GM21529 (cell line): ENCODE data around the gene ZYX.
A peak's percentile ranks its signal among the peaks of the same experiment; 100 is the strongest.
"Not testable (repeated sequence)": the region's sequence is repeated elsewhere in the genome, so short reads cannot be mapped to it uniquely, and the experiment has no call there.

Experiments
- ATAC-seq: cut with Tn5 transposase; IDR thresholded peaks from one replicate; pipeline ENCODE4 v1.9.1; 2021; ENCODE audit not compliant: unreplicated experiment

Gene ZYX

GRCh38 chr7:143416565-143417149 lies 35.5 kb downstream of the ZYX start:
- ATAC-seq, result peak; percentile 77

- no peak for ATAC-seq
Measured at GRCh38 chr7:143417734-143418383, 36.7 kb downstream of the ZYX start.

- ATAC-seq, result no peak
Measured at GRCh38 chr7:143418681-143419458, 37.7 kb downstream of the ZYX start.

GRCh38 chr7:143419880-143420279 lies 38.7 kb downstream of the ZYX start:
- ATAC-seq, result no peak

GRCh38 chr7:143420624-143421023 lies 39.5 kb downstream of the ZYX start:
- not testable (repeated sequence) for ATAC-seq

- ATAC-seq, result no peak
Measured at GRCh38 chr7:143422033-143422432, 40.9 kb downstream of the ZYX start.

- ATAC-seq, result not testable (repeated sequence)
Measured at GRCh38 chr7:143424476-143424875, 43.3 kb downstream of the ZYX start.

- ATAC-seq, result no peak
Measured at GRCh38 chr7:143426479-143427142, 45.5 kb downstream of the ZYX start.

- ATAC-seq, result no peak
Measured at GRCh38 chr7:143429770-143430698, 48.9 kb downstream of the ZYX start.

GRCh38 chr7:143431109-143431508 lies 50.0 kb downstream of the ZYX start:
- no peak for ATAC-seq

GRCh38 chr7:143433759-143434158 lies 52.6 kb downstream of the ZYX start:
- no peak for ATAC-seq

- no peak for ATAC-seq
Measured at GRCh38 chr7:143434660-143435059, 53.5 kb downstream of the ZYX start.

GRCh38 chr7:143435266-143435665 lies 54.1 kb downstream of the ZYX start:
- ATAC-seq, result no peak

GRCh38 chr7:143436325-143436946 lies 55.3 kb downstream of the ZYX start:
- ATAC-seq, result peak; percentile 78

- peak; percentile 49 for ATAC-seq
Measured at GRCh38 chr7:143437578-143437977, 56.4 kb downstream of the ZYX start.

- no peak for ATAC-seq
Measured at GRCh38 chr7:143439866-143440265, 58.7 kb downstream of the ZYX start.
